MCF 10A (cell line): Measurements from ENCODE around the gene RACK1. TPM values are rescaled to one million over a fixed set of nuclear protein-coding genes. Genes with fewer than 3 reads are reported as not detected.

Experiments used
- BruUV-seq: library from RNA; stranded (reverse); fragments of 400-500 nt; replicated peaks from 2 replicates; lab custom pipeline; 2021; lab: Mats Ljungman, UMichigan
- CTCF ChIA-PET: fragments of 300-600 bp; sonication (Branson Sonifier 250); formaldehyde crosslinking; extraction: SDS; loops from one replicate; lab custom pipeline; 2021; ENCODE audit warnings: antibody characterized with exemption, inconsistent platforms; lab: Yijun Ruan, JAX
- POLR2A ChIA-PET: fragments of 300-600, 350-650 bp; sonication (Branson Sonifier 250); formaldehyde crosslinking; extraction: SDS; loops from one replicate; lab custom pipeline; 2020; ENCODE audit warnings: antibody characterized with exemption, inconsistent platforms; lab: Yijun Ruan, JAX
- DNase-seq: peaks from one replicate; pipeline ENCODE4 v3.0.0-alpha.2; 2018; ENCODE audit not compliant: unreplicated experiment
- H3K27ac Mint-ChIP-seq: one replicate; pipeline ENCODE4 v1.8.0; 2022; ENCODE audit warnings: mild to moderate bottlenecking, low read depth, mixed read lengths; ENCODE audit not compliant: unreplicated experiment
- H3K27me3 Mint-ChIP-seq: one replicate; pipeline ENCODE4 v1.8.0; 2022; ENCODE audit warnings: mixed read lengths; ENCODE audit not compliant: insufficient read depth, unreplicated experiment
- H3K36me3 Mint-ChIP-seq: one replicate; pipeline ENCODE4 v1.8.0; 2022; ENCODE audit warnings: mild to moderate bottlenecking, moderate library complexity, mixed read lengths; ENCODE audit not compliant: insufficient read depth, unreplicated experiment
- H3K4me1 Mint-ChIP-seq: one replicate; pipeline ENCODE4 v1.8.0; 2022; ENCODE audit warnings: mixed read lengths; ENCODE audit not compliant: insufficient read depth, unreplicated experiment
- H3K4me3 Mint-ChIP-seq: one replicate; pipeline ENCODE4 v1.8.0; 2022; ENCODE audit warnings: mild to moderate bottlenecking, moderate library complexity, mixed read lengths; ENCODE audit not compliant: unreplicated experiment
- H3K9me3 Mint-ChIP-seq: one replicate; pipeline ENCODE4 v1.8.0; 2022; ENCODE audit warnings: mixed read lengths; ENCODE audit not compliant: unreplicated experiment
- intact Hi-C: fragments of 100-400 bp; cut with micrococcal nuclease; formaldehyde crosslinking; loops from 2 replicates; pipeline ENCODE4 v1.14.1; 2022
- total RNA-seq: library from RNA; stranded (reverse); gene quantifications from 2 replicates; pipeline ENCODE4 v1.2.3, GENCODE V29; 2022
- TF ChIP-seq, protein P1 (sequence below): fragments of 200-600 bp; IDR thresholded peaks from one replicate; pipeline ENCODE4 v1.8.0; 2022; ENCODE audit warnings: antibody characterized with exemption, mild to moderate bottlenecking; ENCODE audit not compliant: unreplicated experiment

RACK1 gene
- total RNA-seq, 1 experiment from 2014 or later: 4,050 TPM

DNA sequence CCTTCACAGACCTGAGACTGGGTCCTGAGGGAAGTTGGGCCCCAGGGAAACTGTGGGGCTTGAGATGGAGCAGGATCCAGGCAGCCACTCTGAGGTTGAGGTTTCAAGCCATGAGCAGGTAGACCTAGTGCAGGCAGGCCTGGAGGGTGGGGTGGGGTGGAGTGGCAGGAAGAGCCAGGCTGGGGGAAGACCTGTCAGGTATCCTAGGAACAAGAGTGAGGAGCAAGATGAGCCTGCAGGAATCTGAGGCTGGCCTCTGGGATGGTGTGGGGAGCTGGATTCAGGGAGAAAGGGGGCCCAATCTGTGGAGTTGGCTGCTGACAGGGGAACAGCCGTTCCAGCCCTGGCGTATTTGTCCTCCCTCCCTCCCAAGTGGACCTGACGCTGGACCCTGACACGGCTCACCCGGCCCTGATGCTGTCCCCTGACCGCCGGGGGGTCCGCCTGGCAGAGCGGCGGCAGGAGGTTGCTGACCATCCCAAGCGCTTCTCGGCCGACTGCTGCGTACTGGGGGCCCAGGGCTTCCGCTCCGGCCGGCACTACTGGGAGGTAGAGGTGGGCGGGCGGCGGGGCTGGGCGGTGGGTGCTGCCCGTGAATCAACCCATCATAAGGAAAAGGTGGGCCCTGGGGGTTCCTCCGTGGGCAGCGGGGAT, 9.8 kb downstream of the RACK1 start:
- POLR2A ChIA-PET: interaction anchor here (0.6 to 19.6 kb wide), 7 partner anchors 9 to 53 kb away, joined by 3 to 374 read pairs (median 5); partner anchors contain the start of genes RACK1 and TRIM41

DNA sequence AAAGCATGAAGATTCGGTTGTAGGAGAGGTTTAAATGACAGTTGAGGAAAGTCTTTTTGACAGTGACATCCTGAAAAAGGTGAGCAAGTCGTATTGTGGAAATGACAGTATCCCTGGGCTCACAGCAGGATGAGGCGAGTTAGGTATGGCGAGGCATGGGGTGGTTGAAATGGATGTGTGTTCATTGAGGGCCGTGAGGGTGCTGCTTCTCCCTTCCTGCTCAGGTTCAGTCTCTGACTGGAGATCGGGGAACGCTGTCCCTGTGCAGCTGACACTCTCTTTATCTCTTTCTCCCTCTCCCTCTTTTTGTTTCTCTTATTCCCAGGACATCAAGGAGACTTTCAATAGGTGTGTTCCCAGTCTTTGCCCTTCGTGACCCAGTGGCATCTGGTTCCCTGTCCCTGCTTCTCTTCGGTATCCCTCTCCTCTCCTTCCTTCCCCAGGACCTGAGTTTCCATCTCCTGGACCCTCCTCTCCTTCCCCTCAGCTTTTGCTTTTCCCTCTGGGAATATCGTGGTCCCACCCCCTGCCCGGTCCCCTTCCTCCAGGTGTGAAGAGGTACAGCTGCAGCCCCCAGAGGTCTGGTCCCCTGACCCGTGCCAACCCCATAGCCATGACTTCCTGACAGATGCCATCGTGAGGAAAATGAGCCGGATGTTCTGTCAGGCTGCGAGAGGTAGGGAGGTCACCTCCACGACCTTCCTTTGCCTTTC, 10.5 kb downstream of the RACK1 start:
- ChIA-PET CTCF (interaction anchor here (0.6 to 1.1 kb wide), 2 partner anchors 29 to 42 kb away, joined by 3 read pairs; no protein-coding TSS in a partner anchor), POLR2A (interaction anchor here (0.6 to 19.6 kb wide), 5 partner anchors 9 to 22 kb away, joined by 3 to 374 read pairs (median 9); partner anchors contain the start of genes RACK1 and TRIM41)
- Mint-ChIP-seq H3K27ac (peak overlapping the region; percentile 6), H3K27me3 (no peaks in the 10 kb centered on the region), H3K9me3 (no peaks in the 10 kb centered on the region), H3K36me3 (peaks cover 86% of the 10 kb centered on the region), H3K4me3 (no peak overlapping the region), H3K4me1 (peaks cover 15% of the 10 kb centered on the region)
- no peak for DNase-seq
- intact Hi-C loops: no loop called here
- no TSS peak for BruUV-seq
- TF ChIP-seq, protein P1, sequence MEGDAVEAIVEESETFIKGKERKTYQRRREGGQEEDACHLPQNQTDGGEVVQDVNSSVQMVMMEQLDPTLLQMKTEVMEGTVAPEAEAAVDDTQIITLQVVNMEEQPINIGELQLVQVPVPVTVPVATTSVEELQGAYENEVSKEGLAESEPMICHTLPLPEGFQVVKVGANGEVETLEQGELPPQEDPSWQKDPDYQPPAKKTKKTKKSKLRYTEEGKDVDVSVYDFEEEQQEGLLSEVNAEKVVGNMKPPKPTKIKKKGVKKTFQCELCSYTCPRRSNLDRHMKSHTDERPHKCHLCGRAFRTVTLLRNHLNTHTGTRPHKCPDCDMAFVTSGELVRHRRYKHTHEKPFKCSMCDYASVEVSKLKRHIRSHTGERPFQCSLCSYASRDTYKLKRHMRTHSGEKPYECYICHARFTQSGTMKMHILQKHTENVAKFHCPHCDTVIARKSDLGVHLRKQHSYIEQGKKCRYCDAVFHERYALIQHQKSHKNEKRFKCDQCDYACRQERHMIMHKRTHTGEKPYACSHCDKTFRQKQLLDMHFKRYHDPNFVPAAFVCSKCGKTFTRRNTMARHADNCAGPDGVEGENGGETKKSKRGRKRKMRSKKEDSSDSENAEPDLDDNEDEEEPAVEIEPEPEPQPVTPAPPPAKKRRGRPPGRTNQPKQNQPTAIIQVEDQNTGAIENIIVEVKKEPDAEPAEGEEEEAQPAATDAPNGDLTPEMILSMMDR: no peak

More for the DNA sequence above, 9.8 kb downstream of the RACK1 start:
- peaks cover 18% of the 10 kb centered on the region for H3K4me1 Mint-ChIP-seq
- BruUV-seq: no TSS peak
- no peak for DNase-seq
- peak overlapping the region; percentile 6 for H3K27ac Mint-ChIP-seq
- no peak overlapping the region for H3K4me3 Mint-ChIP-seq
- peaks cover 87% of the 10 kb centered on the region for H3K36me3 Mint-ChIP-seq
- TF ChIP-seq, protein P1: no peak
- H3K27me3 Mint-ChIP-seq: no peaks in the 10 kb centered on the region
- CTCF ChIA-PET: interaction anchor here (0.7 to 1.1 kb wide), 2 partner anchors 30 to 44 kb away, joined by 3 read pairs; no protein-coding TSS in a partner anchor
- no peaks in the 10 kb centered on the region for H3K9me3 Mint-ChIP-seq
- intact Hi-C loops: no loop called here

DNA sequence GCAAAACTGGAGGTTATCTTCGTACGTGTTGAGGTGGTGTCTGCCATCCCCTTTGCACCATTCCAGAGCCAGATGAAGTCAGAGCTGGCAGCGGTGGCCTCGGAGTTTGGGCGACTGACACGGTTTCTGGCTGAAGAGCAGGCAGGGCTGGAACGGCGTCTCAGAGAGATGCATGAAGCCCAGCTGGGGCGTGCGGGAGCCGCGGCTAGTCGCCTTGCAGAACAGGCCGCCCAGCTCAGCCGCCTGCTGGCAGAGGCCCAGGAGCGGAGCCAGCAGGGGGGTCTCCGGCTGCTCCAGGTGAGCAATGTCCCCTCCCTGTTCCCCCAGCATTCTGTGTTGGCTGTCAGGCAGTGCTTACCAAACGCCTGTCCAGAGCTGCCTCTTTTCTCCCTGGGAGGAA, 11.1 kb downstream of the RACK1 start:
- Mint-ChIP-seq H3K36me3 (peaks cover 86% of the 10 kb centered on the region), H3K9me3 (no peaks in the 10 kb centered on the region), H3K4me1 (peaks cover 10% of the 10 kb centered on the region), H3K4me3 (no peak overlapping the region), H3K27me3 (no peaks in the 10 kb centered on the region), H3K27ac (no peak overlapping the region)
- BruUV-seq: no TSS peak
- TF ChIP-seq, protein P1: no peak
- intact Hi-C loops: no loop called here
- ChIA-PET CTCF (interaction anchor here (0.6 to 1.1 kb wide), 2 partner anchors 28 to 41 kb away, joined by 3 read pairs; no protein-coding TSS in a partner anchor), POLR2A (interaction anchor here (0.6 to 3.0 kb wide), 5 partner anchors 9 to 23 kb away, joined by 3 to 31 read pairs (median 9); partner anchors contain the start of genes RACK1 and TRIM41)
- DNase-seq: no peak

DNA sequence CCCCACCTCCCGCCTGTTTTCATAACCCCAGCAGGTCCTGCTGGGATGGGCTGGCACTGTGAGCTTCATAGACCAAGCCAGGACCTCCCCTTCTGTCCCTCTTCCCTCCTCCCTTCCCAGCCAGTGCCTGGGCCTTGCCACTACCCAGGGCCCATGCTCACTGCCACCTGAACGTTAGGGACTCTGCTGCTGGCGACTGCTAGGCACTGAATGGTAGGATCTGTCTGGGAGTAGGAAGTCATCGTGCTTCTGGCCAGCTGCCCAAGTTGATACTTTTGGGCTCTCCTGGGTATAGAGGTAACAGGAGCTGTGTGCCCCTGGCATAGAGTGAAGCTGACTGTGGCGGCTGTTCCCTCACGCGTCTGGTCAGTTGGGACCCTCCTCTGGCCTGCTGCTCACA, 12.3 kb downstream of the RACK1 start:
- no TSS peak for BruUV-seq
- Mint-ChIP-seq H3K36me3 (peaks cover 86% of the 10 kb centered on the region), H3K27me3 (no peaks in the 10 kb centered on the region), H3K9me3 (no peaks in the 10 kb centered on the region), H3K4me3 (no peak overlapping the region), H3K4me1 (peaks cover 10% of the 10 kb centered on the region), H3K27ac (no peak overlapping the region)
- TF ChIP-seq, protein P1: no peak
- ChIA-PET CTCF (no interaction called here), POLR2A (interaction anchor here (0.8 to 2.0 kb wide), 5 partner anchors 8 to 14 kb away, joined by 3 to 10 read pairs (median 4); partner anchors contain the start of genes RACK1 and TRIM41)
- no peak for DNase-seq
- intact Hi-C loops: no loop called here
